Right lobe of liver (tissue), 4 donors: ENCODE measurements around the gene PCBD1.

Experiments
- CTCF ChIP-seq, 4 donors: fragments of 200-600 bp in 3 of 4; fragments of 450-650 bp in 1 of 4; IDR thresholded peaks; one replicate each; pipeline versions ENCODE4 v1.5.1 to v1.8.0; 2016 to 2022; ENCODE audit warnings: antibody characterized with exemption in 4 of 4, mild to moderate bottlenecking in 2 of 4
- POLR2A ChIP-seq: fragments of 450-650 bp; IDR thresholded peaks from one replicate; pipeline ENCODE4 v1.6.1; 2017; ENCODE audit warnings: antibody characterized with exemption, mild to moderate bottlenecking
- donor health status: DM: no; HTN: no; CAD: no.
- donor health status: DM: no; HTN: no; CAD: no.
- donor health status: DM: no; HTN: yes; CAD: no.

GRCh38 chr10:70840836-70841235 is 47.5 kb downstream of the PCBD1 start:
- TF ChIP-seq CTCF (IDR thresholded peaks at IDR 0.05), result no peak
- no peak for TF ChIP-seq POLR2A
